ENCODE results near the gene GOLIM4.

DNA sequence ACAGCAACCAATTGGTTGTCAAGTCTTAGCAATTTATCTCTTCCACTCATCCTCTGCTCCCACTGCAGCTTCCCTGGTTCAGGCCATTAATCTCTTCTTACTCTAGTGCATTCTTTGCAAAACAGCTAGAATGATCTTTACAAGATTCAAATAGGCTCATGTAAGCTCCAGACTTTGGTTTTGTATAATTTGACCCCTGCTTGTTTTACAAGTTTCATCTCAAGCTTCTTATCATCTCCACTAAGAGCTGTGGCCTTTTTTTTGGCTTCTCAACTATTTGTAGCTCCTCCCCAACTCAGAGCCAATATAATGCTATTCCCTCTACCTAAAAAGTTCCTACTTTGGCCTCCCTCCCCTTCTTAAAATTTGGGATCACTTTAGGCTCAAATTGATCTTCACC is 121.8 kb downstream of the GOLIM4 start:
- no peak for TF ChIP-seq CTCF (conservative IDR thresholded peaks at IDR 0.05; ENCODE audit: low read depth, low read length)
- no peak for TF ChIP-seq EZH2 (IDR thresholded peaks at IDR 0.05; ENCODE audit: borderline replicate concordance, low read depth, low read length, poor library complexity, severe bottlenecking)

Measured in A673 (cell line).